ENCODE measurements around the gene GRK5.

Gene GRK5

GRCh38 chr10:119313644-119314043, 106.3 kb downstream of the GRK5 start:
- DNase-seq (ENCODE audit: insufficient read length, low spot score) (no peak), FAIRE-seq (no peak)
- TF ChIP-seq PAX5 (IDR thresholded peaks at IDR 0.05; ENCODE audit: insufficient read depth, low read length, severe bottlenecking) = peak; percentile 3
- TF ChIP-seq SPI1 (IDR thresholded peaks at IDR 0.05; ENCODE audit: low read depth, low read length) = no peak
- no peak for TF ChIP-seq POLR2AphosphoS5 (IDR thresholded peaks at IDR 0.05; ENCODE audit: low read depth, low read length)
- TF ChIP-seq POU2F2 (IDR thresholded peaks at IDR 0.05; ENCODE audit: low read depth, low read length) = 0 out of 2 replicates have a peak, but pooled peaks have one; percentile 30
- no peak for TF ChIP-seq POLR2A (IDR thresholded peaks at IDR 0.05; ENCODE audit: low read depth, low read length)
- TF ChIP-seq TAF1 (IDR thresholded peaks at IDR 0.05; ENCODE audit: low read depth, low read length) = no peak

- TF ChIP-seq PAX5 (IDR thresholded peaks at IDR 0.05; ENCODE audit: insufficient read depth, low read length, severe bottlenecking) (no peak), TAF1 (IDR thresholded peaks at IDR 0.05; ENCODE audit: low read depth, low read length) (no peak), SPI1 (IDR thresholded peaks at IDR 0.05; ENCODE audit: low read depth, low read length) (no peak), POLR2A (IDR thresholded peaks at IDR 0.05; ENCODE audit: low read depth, low read length) (no peak), POU2F2 (IDR thresholded peaks at IDR 0.05; ENCODE audit: low read depth, low read length) (no peak), POLR2AphosphoS5 (IDR thresholded peaks at IDR 0.05; ENCODE audit: low read depth, low read length) (no peak)
- FAIRE-seq = no peak
- no peak for DNase-seq (ENCODE audit: insufficient read length, low spot score)
Observed at GRCh38 chr10:119314061-119314460, 106.7 kb downstream of the GRK5 start.

- FAIRE-seq = no peak
- DNase-seq (ENCODE audit: insufficient read length, low spot score) = no peak
- TF ChIP-seq TAF1 (IDR thresholded peaks at IDR 0.05; ENCODE audit: low read depth, low read length) = no peak
- no peak for TF ChIP-seq SPI1 (IDR thresholded peaks at IDR 0.05; ENCODE audit: low read depth, low read length)
- TF ChIP-seq POLR2A (IDR thresholded peaks at IDR 0.05; ENCODE audit: low read depth, low read length) = no peak
- no peak for TF ChIP-seq PAX5 (IDR thresholded peaks at IDR 0.05; ENCODE audit: insufficient read depth, low read length, severe bottlenecking)
- TF ChIP-seq POLR2AphosphoS5 (IDR thresholded peaks at IDR 0.05; ENCODE audit: low read depth, low read length) = no peak
- no peak for TF ChIP-seq POU2F2 (IDR thresholded peaks at IDR 0.05; ENCODE audit: low read depth, low read length)
Observed at GRCh38 chr10:119314486-119314885, 107.1 kb downstream of the GRK5 start.

- peak; percentile 89 for TF ChIP-seq POU2F2 (IDR thresholded peaks at IDR 0.05; ENCODE audit: low read depth, low read length)
- TF ChIP-seq PAX5 (IDR thresholded peaks at IDR 0.05; ENCODE audit: insufficient read depth, low read length, severe bottlenecking) = no peak
- peak; percentile 80 for FAIRE-seq
- peak; percentile 76 for DNase-seq (ENCODE audit: insufficient read length, low spot score)
Observed at GRCh38 chr10:119315128-119316001, 108.0 kb downstream of the GRK5 start.

GRCh38 chr10:119316002-119316358, 108.6 kb downstream of the GRK5 start:
- TF ChIP-seq POLR2AphosphoS5 (IDR thresholded peaks at IDR 0.05; ENCODE audit: low read depth, low read length) (no peak), TAF1 (IDR thresholded peaks at IDR 0.05; ENCODE audit: low read depth, low read length) (no peak), POLR2A (IDR thresholded peaks at IDR 0.05; ENCODE audit: low read depth, low read length) (no peak)
- FAIRE-seq = no peak
- no peak for DNase-seq (ENCODE audit: insufficient read length, low spot score)

- DNase-seq (ENCODE audit: insufficient read length, low spot score) (no peak), FAIRE-seq (no peak)
- TF ChIP-seq POLR2A (IDR thresholded peaks at IDR 0.05; ENCODE audit: low read depth, low read length) = no peak
- TF ChIP-seq SPI1 (IDR thresholded peaks at IDR 0.05; ENCODE audit: low read depth, low read length) = no peak
- no peak for TF ChIP-seq PAX5 (IDR thresholded peaks at IDR 0.05; ENCODE audit: insufficient read depth, low read length, severe bottlenecking)
- TF ChIP-seq POU2F2 (IDR thresholded peaks at IDR 0.05; ENCODE audit: low read depth, low read length) = no peak
- TF ChIP-seq TAF1 (IDR thresholded peaks at IDR 0.05; ENCODE audit: low read depth, low read length) = no peak
- TF ChIP-seq POLR2AphosphoS5 (IDR thresholded peaks at IDR 0.05; ENCODE audit: low read depth, low read length) = no peak
Observed at GRCh38 chr10:119316729-119317097, 109.3 kb downstream of the GRK5 start.

GRCh38 chr10:119318411-119319160, 111.2 kb downstream of the GRK5 start:
- FAIRE-seq (no peak), DNase-seq (ENCODE audit: insufficient read length, low spot score) (no peak)
- TF ChIP-seq SPI1 (IDR thresholded peaks at IDR 0.05; ENCODE audit: low read depth, low read length) (no peak), PAX5 (IDR thresholded peaks at IDR 0.05; ENCODE audit: insufficient read depth, low read length, severe bottlenecking) (no peak)

GRCh38 chr10:119319161-119319919, 112.0 kb downstream of the GRK5 start:
- DNase-seq (ENCODE audit: insufficient read length, low spot score) (no peak), FAIRE-seq (no peak)
- TF ChIP-seq POLR2AphosphoS5 (IDR thresholded peaks at IDR 0.05; ENCODE audit: low read depth, low read length) (no peak), TAF1 (IDR thresholded peaks at IDR 0.05; ENCODE audit: low read depth, low read length) (no peak), SPI1 (IDR thresholded peaks at IDR 0.05; ENCODE audit: low read depth, low read length) (no peak), POLR2A (IDR thresholded peaks at IDR 0.05; ENCODE audit: low read depth, low read length) (no peak), PAX5 (IDR thresholded peaks at IDR 0.05; ENCODE audit: insufficient read depth, low read length, severe bottlenecking) (no peak), POU2F2 (IDR thresholded peaks at IDR 0.05; ENCODE audit: low read depth, low read length) (no peak)

- no peak for FAIRE-seq
- TF ChIP-seq POLR2AphosphoS5 (IDR thresholded peaks at IDR 0.05; ENCODE audit: low read depth, low read length) (no peak), TAF1 (IDR thresholded peaks at IDR 0.05; ENCODE audit: low read depth, low read length) (no peak)
Observed at GRCh38 chr10:119319920-119320258, 112.5 kb downstream of the GRK5 start.

More at GRCh38 chr10:119319920-119320258, 112.5 kb downstream of the GRK5 start:
- no peak for DNase-seq (ENCODE audit: insufficient read length, low spot score)
